PC-3 (cell line): ENCODE results near the gene SERPINA5.

Experiments
- EZH2 ChIP-seq: fragments of 300-600 bp; sonication (generic); IDR thresholded peaks from one replicate; pipeline ENCODE4 v1.6.1; 2017; ENCODE audit warnings: antibody characterized with exemption, mild to moderate bottlenecking, low read length; ENCODE audit not compliant: unreplicated experiment
- TF ChIP-seq, protein P1 (sequence below): fragments of 300-600 bp; sonication (generic); conservative IDR thresholded peaks from 2 replicates; pipeline ENCODE4 v1.5.1; 2017; ENCODE audit warnings: antibody characterized with exemption, low read depth, mild to moderate bottlenecking, low read length

GRCh38 chr14:94542111-94542810 is 39.0 kb upstream of the SERPINA5 start:
- TF ChIP-seq, protein P1, sequence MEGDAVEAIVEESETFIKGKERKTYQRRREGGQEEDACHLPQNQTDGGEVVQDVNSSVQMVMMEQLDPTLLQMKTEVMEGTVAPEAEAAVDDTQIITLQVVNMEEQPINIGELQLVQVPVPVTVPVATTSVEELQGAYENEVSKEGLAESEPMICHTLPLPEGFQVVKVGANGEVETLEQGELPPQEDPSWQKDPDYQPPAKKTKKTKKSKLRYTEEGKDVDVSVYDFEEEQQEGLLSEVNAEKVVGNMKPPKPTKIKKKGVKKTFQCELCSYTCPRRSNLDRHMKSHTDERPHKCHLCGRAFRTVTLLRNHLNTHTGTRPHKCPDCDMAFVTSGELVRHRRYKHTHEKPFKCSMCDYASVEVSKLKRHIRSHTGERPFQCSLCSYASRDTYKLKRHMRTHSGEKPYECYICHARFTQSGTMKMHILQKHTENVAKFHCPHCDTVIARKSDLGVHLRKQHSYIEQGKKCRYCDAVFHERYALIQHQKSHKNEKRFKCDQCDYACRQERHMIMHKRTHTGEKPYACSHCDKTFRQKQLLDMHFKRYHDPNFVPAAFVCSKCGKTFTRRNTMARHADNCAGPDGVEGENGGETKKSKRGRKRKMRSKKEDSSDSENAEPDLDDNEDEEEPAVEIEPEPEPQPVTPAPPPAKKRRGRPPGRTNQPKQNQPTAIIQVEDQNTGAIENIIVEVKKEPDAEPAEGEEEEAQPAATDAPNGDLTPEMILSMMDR = no peak
- TF ChIP-seq EZH2 = no peak
